NCI-H1092 treated with DMSO at 0.1 percent for 48 hours (cell line): Measurements from ENCODE around the gene HKDC1.
"Not testable (repeated sequence)": the region's sequence is repeated elsewhere in the genome, so short reads cannot be mapped to it uniquely, and the experiment has no call there.

Experiments
- DNase-seq: peaks from one replicate; lab custom pipeline; 2025; lab: John Stamatoyannopoulos, UW

The HKDC1 gene

DNA sequence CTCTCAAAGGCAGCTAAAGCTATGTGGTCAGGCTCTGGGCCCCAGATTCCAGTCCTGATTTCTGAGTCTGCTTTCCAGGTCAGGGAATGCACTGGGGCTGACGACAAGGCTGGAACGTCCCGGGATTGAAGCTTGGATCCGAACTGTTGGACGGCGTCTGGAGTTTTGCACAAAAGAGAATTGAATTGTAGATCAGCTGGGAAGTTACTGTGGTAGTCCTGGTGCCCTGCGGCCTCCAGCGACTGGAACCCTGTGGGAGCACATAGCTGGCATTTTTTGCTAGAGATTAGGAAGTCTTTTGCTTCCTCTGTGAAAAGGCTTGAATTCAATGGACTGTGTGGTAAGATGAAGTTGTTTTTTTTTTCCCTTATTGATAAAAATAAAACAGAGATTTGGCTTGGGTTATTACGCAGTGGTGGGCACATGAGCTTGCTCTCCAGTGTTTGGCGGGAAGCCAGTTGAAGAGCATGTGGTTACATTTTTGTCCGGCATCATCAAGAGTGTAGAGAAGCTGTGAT lies 58.4 kb downstream of the HKDC1 start, which contains the start of gene HK1:
HK1 (plus strand) TSS at position 51 of the 518 bp plus-strand sequence.
- no peak for DNase-seq

DNA sequence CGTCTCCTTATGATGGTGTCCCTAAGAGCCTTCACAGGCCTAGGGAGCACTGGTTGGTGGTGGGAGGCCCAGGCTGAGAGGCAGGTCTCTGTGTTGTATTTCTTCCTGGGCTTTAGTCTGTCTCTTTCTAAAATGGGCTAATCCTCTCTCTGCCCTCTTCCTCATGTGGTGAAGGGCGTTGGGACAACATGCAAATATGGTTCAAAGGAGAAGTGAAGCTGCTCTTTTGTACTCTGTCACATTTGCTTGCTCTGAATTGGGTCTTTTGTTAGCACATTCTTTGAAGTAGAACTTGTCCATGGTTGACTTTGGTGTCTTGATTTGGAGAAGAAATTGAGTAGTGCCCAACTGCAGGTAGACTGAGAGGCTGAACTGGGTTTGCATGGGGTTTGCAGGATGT lies 59.0 kb downstream of the HKDC1 start:
- DNase-seq = no peak

DNA sequence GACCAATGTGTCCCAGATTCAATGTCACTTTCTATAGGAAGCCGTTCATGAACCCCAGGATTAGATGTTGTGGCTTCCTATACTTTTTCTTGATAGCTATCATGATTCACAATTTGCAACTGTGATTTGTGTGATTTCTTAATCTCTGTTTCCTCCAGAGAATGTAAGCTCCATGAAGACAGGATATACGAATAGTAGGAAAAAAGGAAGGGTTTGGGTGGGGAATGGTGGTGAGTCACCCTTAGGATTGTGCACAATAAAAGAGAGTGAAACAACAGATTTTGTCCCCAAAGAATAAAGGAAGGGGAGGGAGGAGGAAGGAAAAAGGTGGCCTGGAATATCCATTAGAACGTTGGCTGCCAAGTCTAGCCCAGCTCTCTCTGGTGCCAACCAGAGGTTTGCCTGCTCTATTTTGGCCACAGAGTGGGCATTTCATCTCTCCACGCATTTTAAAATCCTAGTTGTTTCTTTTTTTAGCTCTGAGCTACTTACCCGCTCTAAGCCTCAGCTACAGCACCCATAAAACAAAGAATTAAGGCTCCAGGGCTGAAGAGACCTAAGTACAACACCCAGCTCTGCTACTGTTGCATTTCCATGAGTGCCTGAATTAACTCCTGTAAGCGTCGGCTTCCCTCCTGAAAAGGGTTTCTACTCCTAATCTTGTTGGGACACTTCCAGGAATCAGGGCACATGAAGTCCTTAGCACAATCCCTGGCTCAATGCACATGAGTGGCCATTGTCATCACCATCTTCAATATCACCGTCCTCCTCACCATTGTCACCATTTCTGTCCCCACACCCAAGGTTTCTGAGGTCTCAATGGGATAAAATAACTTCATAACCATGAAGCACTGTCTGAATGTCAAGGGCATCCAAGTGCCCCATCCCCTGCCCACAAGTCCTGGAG lies 61.6 kb downstream of the HKDC1 start:
- DNase-seq = no peak

DNA sequence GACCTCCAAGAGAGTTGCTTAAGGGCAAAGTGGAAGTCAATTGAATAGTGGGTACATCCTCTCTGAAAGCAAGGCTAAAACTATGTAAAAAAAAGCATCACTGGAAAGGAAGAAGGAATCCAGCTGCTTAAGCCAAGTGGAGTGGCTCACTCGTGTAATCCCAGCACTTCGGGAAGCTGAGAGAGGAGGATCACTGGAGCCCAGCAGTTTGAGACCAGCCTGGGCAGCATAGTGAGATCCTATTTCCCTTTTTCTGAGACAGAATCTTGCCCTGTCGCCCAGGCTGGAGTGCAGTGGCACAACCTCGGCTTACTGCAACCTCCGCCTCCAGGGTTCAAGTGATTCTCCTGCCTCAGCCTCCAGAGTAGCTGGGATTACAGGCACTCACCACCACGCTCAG lies 64.3 kb downstream of the HKDC1 start:
- DNase-seq = not testable (repeated sequence)

DNA sequence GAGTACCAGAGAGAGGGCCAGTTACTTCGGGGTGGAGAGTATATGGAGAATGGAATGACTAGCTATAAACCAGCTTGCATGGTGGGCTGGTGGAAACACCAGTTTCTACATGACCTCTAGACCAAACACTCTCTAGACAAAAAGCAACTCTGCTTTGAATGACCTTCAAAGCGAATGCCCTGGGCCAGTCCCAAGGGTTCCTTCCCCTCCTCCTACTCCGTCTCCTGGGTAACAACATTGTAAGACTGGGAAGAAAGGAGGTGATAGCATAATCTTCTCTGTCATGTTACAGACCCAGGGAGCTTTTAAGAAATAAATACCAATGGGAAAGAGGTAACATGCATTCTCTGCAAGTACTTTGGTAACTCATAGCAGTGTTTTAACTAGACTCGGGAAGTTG lies 65.6 kb downstream of the HKDC1 start:
- DNase-seq = no peak

DNA sequence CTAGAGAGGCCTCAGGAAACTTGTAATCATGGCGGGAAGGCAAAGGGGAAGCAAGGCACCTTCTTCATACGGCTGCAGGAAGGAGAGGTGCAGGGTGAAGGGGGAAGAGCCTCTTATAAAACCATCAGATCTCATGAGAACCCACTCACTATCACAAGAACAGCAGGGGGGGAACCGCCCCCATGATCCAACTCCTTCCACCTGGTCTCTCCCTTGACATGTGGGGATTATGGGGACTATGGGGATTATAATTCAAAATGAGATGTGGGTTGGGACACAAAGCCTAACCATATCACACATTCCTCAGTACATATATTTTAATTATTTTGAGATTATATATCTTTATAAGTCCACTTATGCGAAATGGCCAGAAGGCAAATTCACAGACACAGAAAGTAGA lies 67.0 kb downstream of the HKDC1 start:
- DNase-seq = no peak

DNA sequence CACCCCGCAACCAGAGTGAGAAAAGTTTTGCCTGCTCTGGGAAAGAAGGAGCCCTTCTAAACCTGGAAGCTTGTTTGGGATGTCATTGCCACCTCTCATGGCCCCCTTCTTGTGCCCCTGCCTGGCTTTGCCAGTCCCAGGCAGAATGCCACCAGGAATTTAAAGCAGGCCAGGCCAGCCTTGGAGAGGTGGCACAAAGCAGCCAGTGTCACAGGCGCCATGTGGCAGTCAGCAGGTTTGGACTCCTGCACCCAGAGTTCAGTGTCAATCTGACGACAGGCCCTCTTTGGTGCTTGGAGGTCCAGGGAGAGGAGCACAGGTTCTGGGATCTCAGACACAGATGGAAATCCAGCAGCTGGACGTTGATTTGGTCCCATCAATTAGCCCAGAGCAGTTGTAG lies 70.9 kb downstream of the HKDC1 start:
- no peak for DNase-seq

DNA sequence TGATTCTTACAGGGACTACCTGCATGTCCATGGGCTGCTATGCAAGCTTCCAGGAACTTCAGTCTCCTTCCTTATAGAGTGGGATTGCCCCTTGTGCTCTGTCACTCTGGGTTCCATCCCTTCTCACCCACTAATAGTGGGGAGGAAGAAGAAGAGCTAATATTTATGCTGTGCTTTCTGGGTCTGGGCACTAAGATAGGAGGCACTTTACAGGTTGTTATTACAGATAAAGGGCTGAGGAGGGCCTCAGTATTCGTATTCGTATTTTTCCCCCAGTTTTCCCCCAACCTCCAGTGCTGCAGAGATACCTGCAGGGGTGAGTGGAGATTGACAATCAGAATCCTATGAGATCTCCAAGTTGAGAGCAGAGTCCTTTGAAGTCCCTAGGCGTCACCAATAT lies 72.3 kb downstream of the HKDC1 start:
- DNase-seq = no peak

DNA sequence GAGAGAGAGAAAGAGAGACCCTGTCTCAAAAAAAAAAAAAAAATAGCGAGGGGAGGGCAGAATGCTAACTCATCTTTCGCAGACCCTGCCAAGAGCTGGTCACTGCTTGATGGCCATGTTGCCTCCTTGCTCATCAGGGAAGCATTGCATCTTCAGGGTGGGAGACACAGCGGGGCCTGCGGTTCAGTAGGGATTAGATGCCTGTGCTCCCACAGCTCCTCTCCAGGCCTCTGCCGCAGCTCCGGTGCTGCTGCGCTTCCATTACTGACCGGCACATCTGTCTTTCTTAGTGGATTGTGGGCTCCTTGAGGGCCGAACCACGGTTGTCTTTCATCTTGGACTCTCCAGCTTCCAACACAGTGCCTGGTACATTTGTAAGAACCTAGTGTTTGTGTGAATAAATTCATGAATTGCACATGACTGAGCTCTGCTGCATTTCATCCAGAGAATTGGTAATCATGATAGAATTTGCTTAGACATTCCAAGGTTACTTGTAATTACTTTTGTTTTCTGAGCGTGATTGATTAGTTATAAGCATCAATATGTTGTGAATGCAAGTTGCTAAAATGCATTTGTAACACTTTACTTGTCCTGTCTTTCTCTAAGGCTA lies 75.0 kb downstream of the HKDC1 start:
- no peak for DNase-seq

DNA sequence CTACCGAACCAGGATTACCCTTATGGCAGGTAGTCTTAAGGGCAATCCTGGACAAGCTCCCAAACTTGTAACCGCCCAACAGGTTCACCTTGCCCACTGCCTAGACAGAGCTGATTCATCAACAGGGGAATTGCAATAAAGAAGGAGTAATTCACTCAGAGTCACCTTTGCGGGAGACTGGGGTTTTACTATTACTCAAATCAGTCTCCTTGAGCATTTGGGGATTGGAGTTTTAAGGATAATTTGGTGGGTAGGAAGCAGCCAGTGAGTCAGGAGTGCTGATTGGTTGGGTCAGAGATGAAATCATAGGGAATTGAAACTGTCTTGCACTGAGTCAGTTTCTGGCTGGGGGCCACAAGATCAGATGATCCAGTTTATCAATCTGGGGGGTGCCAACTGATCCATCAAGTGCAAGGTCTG lies 83.5 kb downstream of the HKDC1 start:
- DNase-seq = no peak

DNA sequence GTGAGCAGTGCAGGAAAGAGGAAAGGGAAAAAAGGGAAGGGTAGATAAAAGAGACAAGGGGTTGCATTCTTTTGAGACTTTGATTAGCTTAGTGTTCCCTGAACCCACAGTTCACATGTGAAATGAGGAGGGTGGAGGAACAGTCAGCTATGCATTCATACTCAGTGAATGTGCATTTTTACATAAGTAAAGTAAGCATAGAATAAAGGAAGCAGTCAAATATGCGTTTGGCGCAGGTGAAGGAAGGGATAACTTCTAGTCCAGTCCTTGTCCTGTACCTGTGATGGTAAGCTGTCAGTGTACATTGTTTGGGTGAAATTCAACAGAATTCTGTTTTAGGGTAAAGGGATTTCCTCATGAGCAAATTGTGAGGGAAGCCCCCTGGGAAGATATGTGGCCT lies 86.3 kb downstream of the HKDC1 start:
- no peak for DNase-seq

DNA sequence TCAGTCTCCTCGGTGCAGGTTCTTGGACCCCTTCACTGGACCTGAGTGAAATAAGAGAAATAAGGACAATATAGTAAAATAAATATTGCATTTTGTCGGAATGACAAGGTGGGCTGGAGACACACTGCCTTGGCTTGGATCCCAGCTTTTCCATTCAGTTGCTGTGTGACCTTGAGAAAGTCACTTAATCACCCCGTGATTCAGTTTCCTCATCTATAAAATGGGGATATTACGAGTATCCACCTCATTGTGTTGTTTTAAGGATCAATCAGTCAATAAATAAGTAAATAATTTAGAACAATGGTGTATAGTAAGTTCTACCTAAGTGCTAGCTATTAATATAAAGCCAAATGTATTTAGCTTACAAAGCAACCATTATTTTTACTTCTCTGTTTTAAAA lies 87.3 kb downstream of the HKDC1 start:
- no peak for DNase-seq

DNA sequence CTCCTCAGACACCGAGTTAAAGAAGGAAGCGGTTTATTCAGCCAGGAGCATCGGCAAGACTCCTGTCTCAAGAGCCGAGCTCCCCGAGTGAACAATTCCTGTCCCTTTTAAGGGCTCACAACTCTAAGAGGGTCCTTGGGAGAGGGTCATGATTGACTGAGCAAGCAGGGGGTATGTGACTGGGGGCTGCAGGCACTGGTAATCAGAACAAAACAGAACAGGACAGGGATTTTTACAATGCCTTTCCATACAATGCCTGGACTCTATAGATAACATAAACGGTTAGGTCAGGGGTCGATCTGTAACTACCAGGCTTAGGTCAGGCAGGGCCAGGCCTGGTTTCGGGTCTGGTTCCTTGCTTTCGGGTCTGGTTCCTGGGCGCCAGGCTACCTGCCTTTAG lies 88.2 kb downstream of the HKDC1 start:
- not testable (repeated sequence) for DNase-seq

DNA sequence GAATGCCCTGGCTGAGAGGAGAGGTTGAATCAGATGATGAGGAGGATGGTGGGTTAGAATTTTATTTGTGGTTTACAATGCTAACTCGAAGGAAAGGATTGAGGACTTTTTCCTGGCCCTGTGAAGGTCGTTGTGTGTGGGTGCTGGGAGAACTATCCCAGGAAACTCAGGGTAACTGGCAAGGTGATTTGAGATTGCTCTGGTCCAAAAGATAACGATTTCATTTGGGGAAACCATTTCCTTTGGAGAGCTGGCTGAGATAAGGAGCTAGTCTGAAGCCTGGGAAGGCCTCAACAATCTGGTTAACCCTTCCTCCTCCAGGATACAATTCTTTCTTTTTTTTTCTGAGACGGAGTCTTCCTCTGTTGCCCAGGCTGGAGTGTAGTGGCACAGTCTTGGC lies 91.2 kb downstream of the HKDC1 start:
- DNase-seq = no peak

DNA sequence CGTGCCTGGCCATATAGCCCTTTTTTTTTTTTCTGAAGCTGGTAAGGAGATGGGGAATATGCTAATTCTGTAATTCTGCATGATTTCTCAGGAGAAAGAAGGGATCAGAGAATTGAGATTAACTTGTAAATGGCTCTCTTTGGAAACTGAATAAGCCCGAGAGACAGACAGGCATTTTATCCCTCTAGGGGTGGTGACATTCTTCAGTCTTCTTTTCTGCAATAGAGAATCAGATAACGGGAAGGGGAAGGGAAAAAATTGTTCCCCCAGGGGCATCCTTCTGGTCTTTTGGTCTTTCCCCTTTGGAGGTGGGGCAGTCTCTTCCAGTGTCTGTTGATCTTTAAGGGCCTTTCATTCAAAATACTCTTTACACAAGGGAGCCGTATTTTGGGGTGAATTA lies 92.4 kb downstream of the HKDC1 start:
- DNase-seq = no peak

DNA sequence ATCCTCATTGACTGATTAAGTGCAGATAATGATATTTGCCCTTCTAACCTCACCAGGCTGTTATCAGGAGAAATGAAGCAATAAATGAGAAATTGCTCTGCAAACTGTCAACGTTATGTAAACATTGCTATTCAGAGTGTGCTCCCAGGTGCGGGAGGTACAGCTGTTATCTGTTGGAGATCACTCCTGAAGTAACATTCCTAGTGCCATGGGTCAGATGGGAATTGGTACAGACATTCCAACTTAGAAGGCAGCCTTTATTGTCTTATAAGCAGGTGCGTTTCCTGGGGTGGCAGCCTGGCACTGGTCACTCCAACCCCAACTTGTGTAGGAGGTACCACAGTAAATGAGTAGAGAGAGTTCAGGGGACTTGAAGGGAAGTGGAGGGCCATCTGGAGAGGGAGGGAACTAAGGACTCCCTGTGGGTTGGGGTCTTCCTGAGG lies 95.0 kb downstream of the HKDC1 start:
- no peak for DNase-seq

DNA sequence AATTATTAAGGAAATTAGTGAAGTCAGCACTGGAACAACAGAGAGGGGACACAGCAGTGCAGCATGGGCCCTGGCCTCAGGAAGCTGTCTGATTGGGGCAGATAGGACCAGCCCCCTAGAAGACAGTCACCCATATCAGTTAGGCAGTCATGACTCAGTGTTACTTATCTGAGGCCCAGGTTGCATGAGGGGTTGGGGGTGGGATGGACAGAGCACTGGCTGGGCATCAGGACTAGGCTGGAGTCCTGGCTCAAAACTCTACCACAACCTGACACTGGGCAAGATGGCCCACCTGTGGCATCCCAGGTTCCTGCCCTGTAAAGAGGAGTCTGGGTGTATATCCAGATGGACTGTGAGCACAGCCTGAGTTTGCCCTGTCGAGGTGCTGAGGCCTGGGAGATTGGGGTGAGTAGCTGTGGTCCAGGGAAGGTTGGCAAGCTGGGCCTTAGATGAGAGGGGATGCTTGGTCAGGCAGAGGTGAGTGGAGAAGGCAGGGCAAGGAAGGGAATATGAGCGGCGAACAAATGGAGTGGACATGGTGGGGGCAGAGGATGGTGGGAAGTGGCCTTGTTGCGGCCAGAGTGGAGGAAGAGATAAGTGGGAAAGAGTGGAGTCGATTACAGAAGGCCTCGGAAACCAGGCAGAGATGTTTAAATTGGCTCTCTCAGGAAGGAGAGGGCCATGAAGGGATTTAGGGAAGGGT lies 95.6 kb downstream of the HKDC1 start:
- DNase-seq = no peak

DNA sequence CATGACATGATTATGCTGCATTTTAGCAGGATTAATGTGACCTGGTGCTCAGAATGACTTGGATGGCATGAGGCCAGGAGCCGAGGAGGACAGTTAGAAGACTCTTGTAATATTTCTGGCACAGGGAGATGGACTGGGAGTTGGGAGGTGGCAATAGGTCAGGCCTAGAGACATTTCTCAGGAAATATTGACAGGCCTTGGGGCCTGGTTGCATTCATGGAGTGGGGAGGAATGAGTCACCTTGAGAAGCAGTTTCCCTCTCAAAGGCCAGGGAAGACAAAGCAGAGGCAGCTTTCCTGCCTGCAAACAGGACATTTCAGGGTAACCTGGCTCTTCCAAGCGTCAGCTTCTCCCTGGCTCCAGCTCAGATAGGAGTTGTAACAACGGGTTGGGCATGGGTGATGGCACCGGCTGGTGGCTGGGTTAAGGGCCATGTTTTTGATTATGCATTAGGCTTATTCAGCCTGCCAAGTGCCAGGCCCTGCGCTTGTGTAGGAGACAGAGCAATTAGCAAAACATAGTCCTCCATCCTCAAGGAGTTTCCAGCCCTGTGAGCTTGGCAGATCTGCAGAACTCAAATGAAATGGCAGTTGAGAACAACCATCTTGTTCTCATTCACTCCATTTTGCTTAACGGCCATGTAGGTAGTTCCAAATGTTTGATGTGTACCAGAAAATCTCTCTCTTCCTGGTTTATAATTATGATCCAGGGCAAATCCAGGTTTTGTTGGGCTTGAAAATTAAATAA lies 96.4 kb downstream of the HKDC1 start:
- no peak for DNase-seq
